K562 (cell line): ENCODE data around the gene CCDC187. TPM values are rescaled to one million over a fixed set of nuclear protein-coding genes. Genes with fewer than 3 reads are reported as not detected.

Source experiments
- FOXP1 ChIP-seq: sonication (generic); formaldehyde crosslinking; IDR thresholded peaks from 2 replicates; pipeline ENCODE4 v1.8.0; 2022; ENCODE audit warnings: mild to moderate bottlenecking, missing genetic modification reagents
- HNRNPLL ChIP-seq: fragments of 200-400 bp; formaldehyde crosslinking; IDR thresholded peaks from 2 replicates; pipeline ENCODE4 v1.6.1; 2017; ENCODE audit warnings: low read length, low read depth, mild to moderate bottlenecking; ENCODE audit not compliant: poor library complexity, severe bottlenecking
- RBFOX2 ChIP-seq: fragments of 200-400 bp; formaldehyde crosslinking; IDR thresholded peaks from 2 replicates; pipeline ENCODE4 v1.6.1; 2017; ENCODE audit warnings: low read depth, mild to moderate bottlenecking, low read length, moderate library complexity
- THRA ChIP-seq: fragments of 450-650 bp; IDR thresholded peaks from 2 replicates; pipeline ENCODE4 v1.6.1; 2017; ENCODE audit warnings: mild to moderate bottlenecking, moderate library complexity
- USF1 ChIP-seq: sonication (generic); formaldehyde crosslinking; IDR thresholded peaks from 2 replicates; pipeline ENCODE4 v1.9.0; 2022; ENCODE audit warnings: mild to moderate bottlenecking, missing genetic modification reagents
- polyA plus RNA-seq, 8 experiments: library from polyadenylated mRNA; depleted of rRNA in 4 of 8; stranded (reverse) in 5 of 8; unstranded in 3 of 8; fragments of >200 nt; fragmentation: Nextera tagmentation in 2 of 8; fragmentation: Illumina TruSeq in 1 of 8; extraction: Ambion mirVana in 2 of 8; extraction: Trizol in 1 of 8; gene quantifications; 2 replicates each; pipeline versions ENCODE4 v1.2.1 to v1.2.3, GENCODE V29; 2011 to 2014; ENCODE audit warnings: inconsistent platforms in 1 of 8, missing spikeins in 1 of 8
- total RNA-seq, 7 experiments: library from RNA; depleted of rRNA in 6 of 7; stranded (reverse); fragments of >200 nt in 6 of 7; fragmentation: Illumina TruSeq in 2 of 7; extraction: Trizol in 2 of 7; gene quantifications; 2 replicates each; pipeline versions ENCODE4 v1.2.1 to v1.2.3, GENCODE V29; 2011 to 2021; ENCODE audit warnings: low replicate concordance in 1 of 7
- TF ChIP-seq, protein P1 (sequence below), 2 experiments: fragments of 450-650 bp in 1 of 2; sonication (generic) in 1 of 2; formaldehyde crosslinking in 1 of 2; IDR thresholded peaks; 2 replicates each; pipeline versions ENCODE4 v1.7.1 to v1.9.0; 2016 to 2022; ENCODE audit warnings: inconsistent platforms in 1 of 2, mild to moderate bottlenecking in 1 of 2, missing genetic modification reagents in 1 of 2

Gene CCDC187
- total and polyA plus RNA-seq, 9 of the 15 experiments (the other 6 are each of a cell fraction or from before 2014, with no cell fraction given): not detected

DNA sequence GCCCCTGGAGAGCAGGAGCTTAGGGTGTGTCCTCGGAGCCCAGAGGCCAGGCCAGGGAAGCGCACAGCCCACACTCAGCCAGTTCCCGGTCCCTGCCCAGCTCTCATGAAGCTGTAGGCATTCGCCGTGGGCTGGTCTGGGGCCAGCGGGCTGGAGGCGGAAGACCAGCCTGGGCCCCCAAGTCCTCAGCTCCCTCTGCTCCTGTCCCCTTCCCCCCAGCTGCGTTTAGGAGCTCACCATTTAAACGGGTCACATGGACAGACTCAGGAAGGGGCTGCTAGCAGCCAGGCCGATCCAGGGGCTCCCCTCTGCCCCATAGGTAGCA, 42.2 kb upstream of the CCDC187 start (continued):
- TF ChIP-seq, protein P1, sequence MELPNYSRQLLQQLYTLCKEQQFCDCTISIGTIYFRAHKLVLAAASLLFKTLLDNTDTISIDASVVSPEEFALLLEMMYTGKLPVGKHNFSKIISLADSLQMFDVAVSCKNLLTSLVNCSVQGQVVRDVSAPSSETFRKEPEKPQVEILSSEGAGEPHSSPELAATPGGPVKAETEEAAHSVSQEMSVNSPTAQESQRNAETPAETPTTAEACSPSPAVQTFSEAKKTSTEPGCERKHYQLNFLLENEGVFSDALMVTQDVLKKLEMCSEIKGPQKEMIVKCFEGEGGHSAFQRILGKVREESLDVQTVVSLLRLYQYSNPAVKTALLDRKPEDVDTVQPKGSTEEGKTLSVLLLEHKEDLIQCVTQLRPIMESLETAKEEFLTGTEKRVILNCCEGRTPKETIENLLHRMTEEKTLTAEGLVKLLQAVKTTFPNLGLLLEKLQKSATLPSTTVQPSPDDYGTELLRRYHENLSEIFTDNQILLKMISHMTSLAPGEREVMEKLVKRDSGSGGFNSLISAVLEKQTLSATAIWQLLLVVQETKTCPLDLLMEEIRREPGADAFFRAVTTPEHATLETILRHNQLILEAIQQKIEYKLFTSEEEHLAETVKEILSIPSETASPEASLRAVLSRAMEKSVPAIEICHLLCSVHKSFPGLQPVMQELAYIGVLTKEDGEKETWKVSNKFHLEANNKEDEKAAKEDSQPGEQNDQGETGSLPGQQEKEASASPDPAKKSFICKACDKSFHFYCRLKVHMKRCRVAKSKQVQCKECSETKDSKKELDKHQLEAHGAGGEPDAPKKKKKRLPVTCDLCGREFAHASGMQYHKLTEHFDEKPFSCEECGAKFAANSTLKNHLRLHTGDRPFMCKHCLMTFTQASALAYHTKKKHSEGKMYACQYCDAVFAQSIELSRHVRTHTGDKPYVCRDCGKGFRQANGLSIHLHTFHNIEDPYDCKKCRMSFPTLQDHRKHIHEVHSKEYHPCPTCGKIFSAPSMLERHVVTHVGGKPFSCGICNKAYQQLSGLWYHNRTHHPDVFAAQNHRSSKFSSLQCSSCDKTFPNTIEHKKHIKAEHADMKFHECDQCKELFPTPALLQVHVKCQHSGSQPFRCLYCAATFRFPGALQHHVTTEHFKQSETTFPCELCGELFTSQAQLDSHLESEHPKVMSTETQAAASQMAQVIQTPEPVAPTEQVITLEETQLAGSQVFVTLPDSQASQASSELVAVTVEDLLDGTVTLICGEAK (IDR thresholded peaks at IDR 0.05): no peak
- TF ChIP-seq, protein P1 (CRISPR knock-in tag; IDR thresholded peaks at IDR 0.05): no peak
- TF ChIP-seq RBFOX2 (peak; percentile 32; the same call in 1 of the 2 replicates), USF1 (CRISPR knock-in tag) (peak; percentile 46; the same call in 1 of the 2 replicates), FOXP1 (peak; percentile 33; the same call in 1 of the 2 replicates), THRA (no peak), HNRNPLL (no peak)
